Measurements from ENCODE around the gene AKTIP. TPM values are rescaled to one million over a fixed set of nuclear protein-coding genes. Genes with fewer than 3 reads are reported as not detected.
A peak's percentile ranks its signal among the peaks of the same experiment; 100 is the strongest.

Gene AKTIP
- total RNA-seq (10 to 100 TPM; 25.4 to 40.9 (median 31.9) TPM), polyA plus RNA-seq (10 to 100 TPM; 16.0 to 43.5 (median 16.8) TPM)
- long read RNA-seq, donor 1, partial matches to known transcripts: 0 of 3 reads
- long read RNA-seq, donor 1, other reads (novel, unspliced or antisense): 0 of 3 reads
- long read RNA-seq, donor 2, partial matches to known transcripts: 0 of 6 reads
- long read RNA-seq, donor 2, other reads (novel, unspliced or antisense): 0 of 6 reads
- long read RNA-seq, donor 3, partial matches to known transcripts: 0 of 3 reads
- long read RNA-seq, donor 3, other reads (novel, unspliced or antisense): 0 of 3 reads
- long read RNA-seq, donor 4, transcript AKTIP-202 (10 exons, 2,426 nt): major isoform, 6 of 13 reads
- long read RNA-seq, donor 4, partial matches to known transcripts: 0 of 13 reads
- long read RNA-seq, donor 4, other reads (novel, unspliced or antisense): 7 of 13 reads
- long read RNA-seq, donor 5, transcript AKTIP-202 (10 exons, 2,426 nt): major isoform, 10 of 51 reads
- long read RNA-seq, donor 5, partial matches to known transcripts: 3 of 51 reads
- long read RNA-seq, donor 5, other reads (novel, unspliced or antisense): 38 of 51 reads
- long read RNA-seq, donor 6, partial matches to known transcripts: 1 of 16 reads
- long read RNA-seq, donor 6, other reads (novel, unspliced or antisense): 8 of 16 reads
- long read RNA-seq, donor 7, partial matches to known transcripts: 0 of 5 reads
- long read RNA-seq, donor 7, other reads (novel, unspliced or antisense): 0 of 5 reads
- long read RNA-seq, donor 8, partial matches to known transcripts: 0 of 6 reads
- long read RNA-seq, donor 8, other reads (novel, unspliced or antisense): 0 of 6 reads
- long read RNA-seq, donor 9, partial matches to known transcripts: 0 of 5 reads
- long read RNA-seq, donor 9, other reads (novel, unspliced or antisense): 0 of 5 reads
- long read RNA-seq, donor 10, transcript AKTIP-214 (1 exons, 2,321 nt): major isoform, 6 of 8 reads
- long read RNA-seq, donor 10, partial matches to known transcripts: 0 of 8 reads
- long read RNA-seq, donor 10, other reads (novel, unspliced or antisense): 0 of 8 reads

DNA sequence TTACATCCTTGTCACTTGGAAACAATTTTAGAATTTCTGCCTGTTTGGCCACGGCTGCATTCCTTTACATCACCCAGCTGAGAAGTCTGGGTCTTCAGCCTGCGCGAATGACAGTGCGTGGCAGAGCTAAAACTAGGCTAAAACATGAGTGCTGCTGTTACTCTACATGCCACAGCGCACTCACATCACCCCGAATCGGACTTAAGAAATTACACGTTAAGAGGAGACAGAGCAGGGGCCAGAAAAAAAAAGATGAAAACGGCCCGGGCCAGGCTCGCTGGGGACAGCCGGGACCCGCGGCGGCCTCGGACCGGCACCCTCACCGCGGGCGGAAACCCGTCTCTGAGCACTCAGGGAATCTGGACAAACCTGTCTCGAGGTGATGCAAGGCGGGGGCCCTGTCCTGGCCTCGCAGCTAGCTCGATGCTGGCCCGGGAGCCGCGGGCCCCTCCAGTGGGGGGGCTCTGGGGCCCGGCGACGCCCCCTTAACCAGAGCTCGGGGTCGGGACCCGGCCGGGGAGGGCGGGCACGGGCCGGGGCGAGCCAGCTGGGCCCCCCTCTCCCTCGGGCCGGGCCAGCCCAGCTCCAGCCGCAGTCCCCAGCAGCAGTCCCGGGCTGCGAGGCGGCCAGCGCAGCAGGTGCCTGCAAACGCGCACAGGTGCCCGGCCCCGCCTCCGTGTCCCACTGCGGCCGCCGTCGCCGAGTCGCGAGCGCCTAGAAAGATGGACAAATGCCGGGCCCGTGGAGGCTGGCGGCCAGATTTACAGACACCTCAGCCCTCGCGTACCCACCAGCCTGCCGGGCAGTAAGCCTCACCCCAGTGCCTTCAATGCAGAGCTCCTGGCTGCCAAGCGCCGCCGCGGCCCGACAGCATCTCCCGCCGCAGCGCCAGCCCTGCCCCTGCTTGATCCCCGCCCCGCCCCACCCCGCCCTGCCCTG lies at the start of gene AKTIP:
TSS of gene AKTIP (minus strand) at position 879 of the 939 bp plus-strand sequence. CDS start 2,950 bp downstream, outside the sequence.
- peak within 1 kb of the TSS; percentile 63 to 91 (median 88) for H3K27ac ChIP-seq
- H3K4me3 ChIP-seq: peak within 1 kb of the TSS; percentile 35 to 96 (median 86)
- WGBS, 4 donors: 0 to 3% (median 1%) methylated on average over 23 to 76 of the region's 76 CpGs
- peak in 6 of 7 donors; percentile 30 to 70 (median 36) for DNase-seq
- peaks cover 0 to 6% of the 10 kb centered on the region in 2 donors for H3K36me3 ChIP-seq (replicated peaks in 1 of 2)
- intact Hi-C loops (cut with DNase I): loop anchor here in 1 of 2 donors (10.0 kb wide), 1 partner anchor 68 kb away; the partner anchor contains the start of gene RBL2
- H3K4me1 ChIP-seq (replicated peaks in 1 of 2): peaks cover 12 to 31% of the 10 kb centered on the region in 2 donors
- no peaks in the 10 kb centered on the region for H3K9me3 ChIP-seq (replicated peaks in 1 of 3)
- H3K27me3 ChIP-seq: no peaks in the 10 kb centered on the region
- TF ChIP-seq POLR2A (IDR thresholded peaks at IDR 0.05): peak in 1 of 2 donors; percentile 2
- TF ChIP-seq, protein P1, sequence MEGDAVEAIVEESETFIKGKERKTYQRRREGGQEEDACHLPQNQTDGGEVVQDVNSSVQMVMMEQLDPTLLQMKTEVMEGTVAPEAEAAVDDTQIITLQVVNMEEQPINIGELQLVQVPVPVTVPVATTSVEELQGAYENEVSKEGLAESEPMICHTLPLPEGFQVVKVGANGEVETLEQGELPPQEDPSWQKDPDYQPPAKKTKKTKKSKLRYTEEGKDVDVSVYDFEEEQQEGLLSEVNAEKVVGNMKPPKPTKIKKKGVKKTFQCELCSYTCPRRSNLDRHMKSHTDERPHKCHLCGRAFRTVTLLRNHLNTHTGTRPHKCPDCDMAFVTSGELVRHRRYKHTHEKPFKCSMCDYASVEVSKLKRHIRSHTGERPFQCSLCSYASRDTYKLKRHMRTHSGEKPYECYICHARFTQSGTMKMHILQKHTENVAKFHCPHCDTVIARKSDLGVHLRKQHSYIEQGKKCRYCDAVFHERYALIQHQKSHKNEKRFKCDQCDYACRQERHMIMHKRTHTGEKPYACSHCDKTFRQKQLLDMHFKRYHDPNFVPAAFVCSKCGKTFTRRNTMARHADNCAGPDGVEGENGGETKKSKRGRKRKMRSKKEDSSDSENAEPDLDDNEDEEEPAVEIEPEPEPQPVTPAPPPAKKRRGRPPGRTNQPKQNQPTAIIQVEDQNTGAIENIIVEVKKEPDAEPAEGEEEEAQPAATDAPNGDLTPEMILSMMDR (IDR thresholded peaks at IDR 0.05): no peak

DNA sequence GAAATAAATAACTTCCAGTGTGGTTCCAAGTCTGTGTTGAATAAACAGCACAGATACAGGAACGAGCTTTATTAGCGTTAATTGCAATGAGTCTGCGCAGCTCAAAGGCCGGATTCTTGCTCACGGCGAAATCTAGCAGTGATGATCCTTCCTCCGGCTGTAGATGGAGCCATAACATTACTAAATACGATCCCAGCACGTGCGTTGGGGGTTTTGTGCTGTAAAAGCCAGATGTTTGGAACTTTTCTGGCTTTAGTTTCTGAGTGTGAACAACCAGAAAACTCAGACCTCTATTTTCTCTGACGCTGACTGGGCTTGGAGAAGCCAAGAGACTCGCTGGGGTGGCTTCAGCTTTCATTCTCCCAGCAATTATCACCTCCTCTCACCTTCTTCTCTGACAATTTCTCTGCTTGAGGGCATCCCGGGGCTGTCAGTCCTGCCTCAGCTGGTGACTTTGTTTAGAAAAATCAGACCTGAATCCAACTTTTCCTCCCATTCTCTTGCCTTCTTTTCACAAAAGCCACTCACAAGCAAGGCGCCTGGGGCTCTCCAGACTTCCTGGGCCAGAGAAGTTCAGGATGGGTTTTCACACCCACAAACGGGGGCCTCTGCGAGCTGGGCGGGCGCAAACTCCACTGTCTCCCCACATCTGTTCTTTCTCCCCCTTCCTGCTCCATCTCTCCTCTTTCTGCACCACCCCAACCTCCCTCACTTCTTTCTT lies 47.1 kb upstream of the AKTIP start:
- no peak overlapping the region for H3K4me3 ChIP-seq
- no peak overlapping the region for H3K27ac ChIP-seq
- no peaks in the 10 kb centered on the region for H3K27me3 ChIP-seq
- H3K9me3 ChIP-seq (replicated peaks in 1 of 3): no peaks in the 10 kb centered on the region
- intact Hi-C loops (cut with DNase I): loop anchor here in 1 of 2 donors (10.0 kb wide), 1 partner anchor 335 kb away; no protein-coding TSS in a partner anchor
- peak; percentile 53 to 82 (median 67) for DNase-seq
- H3K36me3 ChIP-seq (replicated peaks in 1 of 2): no peaks in the 10 kb centered on the region
- H3K4me1 ChIP-seq (replicated peaks in 1 of 2): no peaks in the 10 kb centered on the region
- 20 to 24% (median 22%) methylated on average over 18 of the region's 18 CpGs for WGBS, 4 donors
- TF ChIP-seq POLR2A (IDR thresholded peaks at IDR 0.05): no peak
- TF ChIP-seq, protein P1 (IDR thresholded peaks at IDR 0.05): peak; percentile 40 to 81 (median 69)

DNA sequence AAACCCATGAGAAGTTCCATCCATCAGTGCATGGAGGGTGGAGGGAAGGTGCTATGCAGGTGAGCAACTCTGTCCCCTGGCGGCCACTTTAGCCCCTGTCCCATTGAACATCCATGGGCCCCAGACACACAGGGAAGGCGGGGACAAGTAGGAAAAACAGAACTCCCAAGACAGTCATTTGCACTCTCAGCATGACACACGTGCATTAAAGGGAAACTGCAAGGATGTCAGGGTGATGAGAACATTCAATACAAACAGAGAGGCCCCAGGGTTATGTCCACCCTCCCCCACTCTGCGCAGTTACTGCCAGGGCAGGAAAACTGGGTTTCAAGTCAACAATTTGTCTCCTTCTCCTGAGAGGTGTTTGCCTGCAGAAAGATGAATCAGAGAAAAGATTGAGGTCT lies 44.0 kb upstream of the AKTIP start:
- peaks cover 3% of the 10 kb centered on the region for H3K27me3 ChIP-seq

More for the DNA sequence above, 44.0 kb upstream of the AKTIP start:
- TF ChIP-seq POLR2A (IDR thresholded peaks at IDR 0.05): no peak
- TF ChIP-seq, protein P1 (IDR thresholded peaks at IDR 0.05): no peak
- Histone ChIP-seq H3K4me3 (no peak overlapping the region), H3K27ac (no peak overlapping the region), H3K9me3 (replicated peaks in 1 of 3) (no peaks in the 10 kb centered on the region), H3K36me3 (replicated peaks in 1 of 2) (no peaks in the 10 kb centered on the region), H3K4me1 (replicated peaks in 1 of 2) (no peaks in the 10 kb centered on the region)
- intact Hi-C loops (cut with DNase I): no loop called here
- DNase-seq: no peak
- WGBS, 4 donors: 21 to 45% (median 41%) methylated on average over 4 of the region's 4 CpGs

All from adrenal gland (tissue), 19 donors.